A673 (cell line): Measurements from ENCODE around the gene EMILIN2.

Experiments
- CTCF ChIP-seq: fragments of 300-800, 200-600 bp; sonication (generic); conservative IDR thresholded peaks from 2 replicates; pipeline ENCODE4 v1.5.1; 2017; ENCODE audit warnings: low read depth, mild to moderate bottlenecking, antibody characterized with exemption, low read length, moderate library complexity, mixed read lengths
- EZH2 ChIP-seq: fragments of 200-600 bp; sonication (generic); IDR thresholded peaks from 2 replicates; pipeline ENCODE4 v1.6.1; 2017; ENCODE audit warnings: borderline replicate concordance, low read depth, mild to moderate bottlenecking, mixed read lengths, antibody characterized with exemption, low read length; ENCODE audit not compliant: poor library complexity, severe bottlenecking

DNA sequence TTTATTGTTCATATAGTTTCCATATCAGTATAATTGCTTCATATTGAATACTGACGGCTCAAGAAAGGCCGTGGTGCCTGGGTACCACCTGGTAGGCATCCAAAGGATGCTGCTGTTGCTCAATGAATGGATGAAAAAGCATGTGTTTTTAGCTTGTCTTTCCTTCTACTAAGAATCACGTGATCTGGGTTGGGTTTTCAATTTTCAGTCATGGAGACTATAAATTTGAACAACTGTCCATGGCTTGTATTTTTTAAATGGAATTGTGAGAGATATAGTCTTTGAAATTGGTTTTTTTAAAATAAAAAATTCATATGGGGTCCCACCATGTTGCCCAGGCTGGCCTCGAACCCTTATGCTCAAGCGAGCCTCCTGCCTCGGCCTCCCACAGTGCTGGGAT is 25.3 kb downstream of the EMILIN2 start:
- TF ChIP-seq CTCF, result no peak
- TF ChIP-seq EZH2, result no peak
